ENCODE data around the gene MKKS.

Gene MKKS

DNA sequence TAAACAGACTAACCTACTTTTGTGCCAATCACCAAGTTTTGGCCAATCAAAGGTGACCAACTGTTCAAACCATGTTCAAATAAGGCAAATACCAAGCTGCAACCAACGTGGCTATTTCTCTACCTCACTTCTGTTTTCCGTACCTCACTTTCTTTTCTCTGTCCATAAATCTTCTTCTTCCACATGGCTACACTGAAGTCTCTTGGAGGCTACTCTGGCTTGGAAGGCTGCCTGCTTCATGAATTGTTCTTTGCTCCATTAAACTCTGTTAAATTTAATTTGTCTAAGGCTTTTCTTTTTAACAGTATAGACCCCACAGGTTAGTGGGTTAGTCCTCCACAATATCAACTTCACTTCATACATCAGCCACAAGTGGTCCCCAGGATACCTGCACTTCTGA lies 58.8 kb downstream of the MKKS start:
- DNase-seq (ENCODE audit: low read depth), result no peak
- H3K4me3 ChIP-seq (ENCODE audit: control insufficient read depth, low read depth, low read length), result no peak overlapping the region
- TF ChIP-seq, protein P1, sequence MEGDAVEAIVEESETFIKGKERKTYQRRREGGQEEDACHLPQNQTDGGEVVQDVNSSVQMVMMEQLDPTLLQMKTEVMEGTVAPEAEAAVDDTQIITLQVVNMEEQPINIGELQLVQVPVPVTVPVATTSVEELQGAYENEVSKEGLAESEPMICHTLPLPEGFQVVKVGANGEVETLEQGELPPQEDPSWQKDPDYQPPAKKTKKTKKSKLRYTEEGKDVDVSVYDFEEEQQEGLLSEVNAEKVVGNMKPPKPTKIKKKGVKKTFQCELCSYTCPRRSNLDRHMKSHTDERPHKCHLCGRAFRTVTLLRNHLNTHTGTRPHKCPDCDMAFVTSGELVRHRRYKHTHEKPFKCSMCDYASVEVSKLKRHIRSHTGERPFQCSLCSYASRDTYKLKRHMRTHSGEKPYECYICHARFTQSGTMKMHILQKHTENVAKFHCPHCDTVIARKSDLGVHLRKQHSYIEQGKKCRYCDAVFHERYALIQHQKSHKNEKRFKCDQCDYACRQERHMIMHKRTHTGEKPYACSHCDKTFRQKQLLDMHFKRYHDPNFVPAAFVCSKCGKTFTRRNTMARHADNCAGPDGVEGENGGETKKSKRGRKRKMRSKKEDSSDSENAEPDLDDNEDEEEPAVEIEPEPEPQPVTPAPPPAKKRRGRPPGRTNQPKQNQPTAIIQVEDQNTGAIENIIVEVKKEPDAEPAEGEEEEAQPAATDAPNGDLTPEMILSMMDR (conservative IDR thresholded peaks at IDR 0.05; ENCODE audit: control insufficient read depth, insufficient read depth, low read depth, low read length), result no peak

DNA sequence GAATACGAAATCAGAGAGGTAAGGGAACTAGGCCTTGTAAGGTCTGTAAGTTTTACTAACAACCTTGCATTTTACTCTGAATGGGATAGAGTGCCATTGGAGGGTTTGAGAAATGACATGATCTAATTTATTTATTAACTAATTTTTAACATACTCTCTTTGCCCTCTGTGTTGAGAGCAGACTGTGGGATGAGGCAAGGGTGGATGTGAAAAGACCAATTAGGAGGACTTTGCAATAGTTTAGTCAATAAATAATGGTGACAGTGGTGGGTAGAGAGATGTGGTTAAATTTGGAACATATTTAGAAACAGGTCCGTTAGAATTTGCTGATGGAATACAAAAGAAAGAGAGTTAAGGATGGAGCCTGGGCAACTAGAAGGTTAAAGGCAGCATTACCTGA lies 60.0 kb downstream of the MKKS start:
- DNase-seq (ENCODE audit: low read depth), result no peak
- no peak overlapping the region for H3K4me3 ChIP-seq (ENCODE audit: control insufficient read depth, low read depth, low read length)
- TF ChIP-seq, protein P1 (conservative IDR thresholded peaks at IDR 0.05; ENCODE audit: control insufficient read depth, insufficient read depth, low read depth, low read length), result no peak

DNA sequence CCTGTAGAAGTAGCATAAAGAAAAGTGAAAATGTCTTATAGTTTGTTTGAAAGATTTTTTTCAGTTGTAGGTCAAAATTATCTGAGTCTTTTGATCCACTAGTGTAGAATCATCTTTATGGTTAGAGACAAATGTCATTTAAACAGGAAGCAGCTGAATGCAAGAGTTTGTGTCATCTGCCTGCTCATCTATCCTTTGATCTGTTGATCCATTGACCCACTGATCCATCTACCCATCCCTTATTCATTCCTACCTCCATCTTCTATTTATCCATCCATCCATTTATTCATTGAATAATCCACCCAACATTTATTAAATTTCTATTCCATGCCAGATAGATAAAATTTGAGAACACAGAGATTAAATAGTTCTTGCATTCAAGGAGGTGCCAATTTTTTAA lies 62.6 kb downstream of the MKKS start:
- DNase-seq (ENCODE audit: low read depth), result no peak
- no peak overlapping the region for H3K4me3 ChIP-seq (ENCODE audit: control insufficient read depth, low read depth, low read length)
- TF ChIP-seq, protein P1 (conservative IDR thresholded peaks at IDR 0.05; ENCODE audit: control insufficient read depth, insufficient read depth, low read depth, low read length), result no peak

DNA sequence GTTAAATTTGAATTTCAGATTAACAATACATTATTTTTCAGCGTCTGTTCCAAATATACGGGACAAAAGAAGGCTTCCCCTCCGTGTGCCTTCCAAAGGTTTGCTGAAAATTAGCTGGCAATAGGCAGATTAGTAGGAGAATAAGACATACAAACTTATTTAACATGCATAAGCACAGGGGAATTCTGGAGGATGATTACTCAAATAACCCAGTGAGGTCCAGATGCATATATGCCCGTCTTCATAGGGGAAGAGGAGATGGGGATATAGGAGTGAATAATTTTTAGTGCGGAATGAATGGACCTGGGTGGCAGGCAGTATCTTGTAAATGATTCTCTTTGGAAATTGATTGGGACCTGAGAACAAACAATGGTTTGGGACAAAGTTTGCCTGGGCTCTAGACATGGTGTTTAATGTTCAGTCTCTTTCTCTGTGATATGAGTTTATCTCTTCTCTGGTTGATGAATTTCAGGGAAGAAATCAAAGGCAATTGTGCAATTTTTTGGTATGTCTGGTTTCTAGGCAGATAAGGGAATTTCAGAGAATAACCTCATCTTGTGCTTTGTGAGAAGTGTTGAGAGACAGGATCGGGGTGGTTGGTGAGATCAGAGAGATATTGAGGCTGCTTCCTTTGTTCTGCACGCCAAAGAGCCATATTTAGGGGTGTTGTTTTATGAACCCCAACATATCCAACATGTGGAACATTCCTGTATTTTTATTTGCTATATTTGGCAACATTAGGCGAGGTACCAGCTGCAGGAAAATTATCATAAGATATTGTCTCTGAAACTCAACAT lies 63.7 kb downstream of the MKKS start:
- no peak for DNase-seq (ENCODE audit: low read depth)
- TF ChIP-seq, protein P1 (conservative IDR thresholded peaks at IDR 0.05; ENCODE audit: control insufficient read depth, insufficient read depth, low read depth, low read length), result no peak
- no peak overlapping the region for H3K4me3 ChIP-seq (ENCODE audit: control insufficient read depth, low read depth, low read length)

DNA sequence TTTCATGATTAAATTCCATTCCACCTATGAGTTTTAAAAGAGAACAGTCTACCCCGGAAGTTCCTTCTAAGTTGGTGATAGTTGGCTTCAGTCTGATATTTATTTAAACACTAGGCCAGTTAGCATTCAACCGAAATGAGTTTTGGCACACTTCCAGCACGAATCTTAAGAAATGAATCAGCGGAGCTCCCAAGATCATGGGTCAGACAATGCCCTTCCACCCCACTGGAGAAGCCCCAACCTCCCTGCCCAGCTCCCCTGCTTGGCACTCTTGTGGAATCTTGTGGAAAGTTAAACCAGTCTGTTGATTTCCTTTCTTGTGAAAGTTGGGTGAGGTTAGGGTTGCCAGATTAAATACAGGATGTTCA lies 64.3 kb downstream of the MKKS start:
- TF ChIP-seq, protein P1 (conservative IDR thresholded peaks at IDR 0.05; ENCODE audit: control insufficient read depth, insufficient read depth, low read depth, low read length), result no peak

DNA sequence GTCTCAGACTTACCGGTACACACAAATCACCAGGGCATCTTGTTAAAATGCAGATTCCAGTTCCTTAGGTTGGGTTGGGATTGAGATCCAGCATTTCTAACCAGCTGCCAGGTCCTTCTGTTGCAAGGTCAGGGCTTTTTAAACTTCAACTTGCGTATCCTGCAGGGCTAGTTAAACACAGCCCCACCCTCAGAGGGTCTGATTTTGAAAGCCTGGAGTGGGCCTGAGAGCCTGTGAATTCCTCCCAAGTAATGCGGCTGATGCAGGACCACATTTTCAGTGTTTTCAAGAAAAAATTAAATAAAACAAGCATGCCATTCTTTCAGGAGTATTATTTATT lies 65.3 kb downstream of the MKKS start:
- TF ChIP-seq, protein P1 (conservative IDR thresholded peaks at IDR 0.05; ENCODE audit: control insufficient read depth, insufficient read depth, low read depth, low read length), result no peak
- no peak overlapping the region for H3K4me3 ChIP-seq (ENCODE audit: control insufficient read depth, low read depth, low read length)
- no peak for DNase-seq (ENCODE audit: low read depth)

More for the DNA sequence above, 64.3 kb downstream of the MKKS start:
- DNase-seq (ENCODE audit: low read depth), result peak; percentile 62
- H3K4me3 ChIP-seq (ENCODE audit: control insufficient read depth, low read depth, low read length), result no peak overlapping the region
